IMR-90 (cell line): ENCODE measurements around the gene MOB3B. TPM values are rescaled to one million over a fixed set of nuclear protein-coding genes. Genes with fewer than 3 reads are reported as not detected.

ENCODE experiments used
- ATAC-seq: fragments of 200-7000 bp; cut with Tn5 transposase; 2 replicates; pipeline ENCODE4 v1.9.1; 2020; ENCODE audit warnings: low read depth, mild to moderate bottlenecking, moderate library complexity
- BruUV-seq: library from RNA; stranded (reverse); fragments of 400-500 nt; replicated peaks from 2 replicates; lab custom pipeline; 2021; lab: Mats Ljungman, UMichigan
- CTCF ChIA-PET: fragments of 300-600 bp; formaldehyde crosslinking; extraction: SDS; loops from one replicate; lab custom pipeline; 2021; ENCODE audit warnings: antibody characterized with exemption; lab: Yijun Ruan, JAX
- POLR2A ChIA-PET: fragments of 300-600 bp; sonication (Branson Sonifier 250); formaldehyde crosslinking; loops from one replicate; lab custom pipeline; 2022; ENCODE audit warnings: antibody characterized with exemption; ENCODE audit not compliant: unreplicated experiment; lab: Charles Lee
- DNase-seq: peaks from one replicate; pipeline ENCODE4 v3.0.0; 2013
- H2AFZ ChIP-seq: replicated peaks from 2 replicates; pipeline ENCODE3; 2013; ENCODE audit warnings: low read length, mild to moderate bottlenecking; ENCODE audit not compliant: poor library complexity
- H2AK5ac ChIP-seq: 2 replicates; pipeline ENCODE4 v1.6.1; 2013; ENCODE audit warnings: low read depth, low read length, inconsistent platforms
- H2AK9ac ChIP-seq: replicated peaks from 2 replicates; pipeline ENCODE3; 2013; ENCODE audit warnings: mild to moderate bottlenecking, low read depth, low read length, moderate library complexity; ENCODE audit not compliant: poor library complexity
- H2BK120ac ChIP-seq: 2 replicates; pipeline ENCODE4 v1.6.1; 2013; ENCODE audit warnings: low read depth, low read length, inconsistent platforms
- H2BK15ac ChIP-seq: 3 replicates; pipeline ENCODE4 v1.6.1; 2013; ENCODE audit warnings: low read depth, low read length, inconsistent platforms
- H2BK20ac ChIP-seq: 2 replicates; pipeline ENCODE4 v1.6.1; 2013; ENCODE audit warnings: low read depth, mild to moderate bottlenecking, inconsistent platforms, low read length, moderate library complexity
- H2BK5ac ChIP-seq: 2 replicates; pipeline ENCODE4 v1.6.1; 2013; ENCODE audit warnings: mild to moderate bottlenecking, low read depth, low read length, inconsistent platforms; ENCODE audit not compliant: poor library complexity, severe bottlenecking
- H3K14ac ChIP-seq: replicated peaks from 2 replicates; pipeline ENCODE4 v1.6.1; 2013; ENCODE audit warnings: low read depth, low read length, inconsistent platforms
- H3K18ac ChIP-seq: 2 replicates; pipeline ENCODE4 v1.6.1; 2013; ENCODE audit warnings: low read depth, low read length, control low read depth
- H3K23ac ChIP-seq: 2 replicates; pipeline ENCODE4 v1.6.1; 2013; ENCODE audit warnings: low read depth, low read length, inconsistent platforms
- H3K27ac ChIP-seq: 2 replicates; pipeline ENCODE4 v1.5.1; 2013; ENCODE audit warnings: mild to moderate bottlenecking, control low read depth, low read length; ENCODE audit not compliant: insufficient read depth
- H3K27me3 ChIP-seq: 2 replicates; pipeline ENCODE4 v1.6.1; 2013; ENCODE audit warnings: low read length; ENCODE audit not compliant: control insufficient read depth, insufficient read depth
- H3K36me3 ChIP-seq: 2 replicates; pipeline ENCODE4 v1.6.1; 2013; ENCODE audit warnings: low read length, mixed read lengths; ENCODE audit not compliant: control insufficient read depth, insufficient read depth
- H3K4ac ChIP-seq: 2 replicates; pipeline ENCODE4 v1.6.1; 2013; ENCODE audit warnings: low read depth, low read length, inconsistent platforms
- H3K4me1 ChIP-seq: 2 replicates; pipeline ENCODE4 v1.6.1; 2013; ENCODE audit warnings: low read length, mixed read lengths; ENCODE audit not compliant: control insufficient read depth, insufficient read depth
- H3K4me2 ChIP-seq: 2 replicates; pipeline ENCODE4 v1.6.1; 2013; ENCODE audit warnings: low read depth, mild to moderate bottlenecking, control low read depth, low read length, moderate library complexity
- H3K4me3 ChIP-seq: 2 replicates; pipeline ENCODE4 v1.5.1; 2013; ENCODE audit warnings: low read depth, mild to moderate bottlenecking, control low read depth, low read length, moderate library complexity; ENCODE audit not compliant: insufficient read depth
- H3K56ac ChIP-seq: 2 replicates; pipeline ENCODE4 v1.6.1; 2013; ENCODE audit warnings: low read length, inconsistent platforms; ENCODE audit not compliant: insufficient read depth; ENCODE audit errors: extremely low read depth
- H3K79me1 ChIP-seq, 2 experiments: 2 replicates each; pipeline ENCODE4 v1.6.1; 2013; ENCODE audit warnings: low read length in 2 of 2, inconsistent platforms in 1 of 2, low read depth in 1 of 2
- H3K9ac ChIP-seq: 2 replicates; pipeline ENCODE4 v1.6.1; 2013; ENCODE audit warnings: low read depth, low read length, control low read depth
- H3K9me1 ChIP-seq: 2 replicates; pipeline ENCODE4 v1.6.1; 2013; ENCODE audit warnings: low read length, inconsistent platforms; ENCODE audit not compliant: insufficient read depth
- H3K9me3 ChIP-seq: 2 replicates; pipeline ENCODE4 v1.6.1; 2013; ENCODE audit warnings: low read length; ENCODE audit not compliant: control insufficient read depth, insufficient read depth
- H4K20me1 ChIP-seq: 2 replicates; pipeline ENCODE4 v1.6.1; 2013; ENCODE audit warnings: low read length, inconsistent platforms; ENCODE audit not compliant: insufficient read depth
- H4K5ac ChIP-seq: 2 replicates; pipeline ENCODE4 v1.6.1; 2013; ENCODE audit warnings: mild to moderate bottlenecking, low read depth, low read length, control low read depth
- H4K8ac ChIP-seq, 2 experiments: 2 replicates each; pipeline ENCODE4 v1.6.1; 2013; ENCODE audit warnings: low read depth in 2 of 2, low read length in 2 of 2, control low read depth in 1 of 2, inconsistent platforms in 1 of 2
- H4K91ac ChIP-seq: 2 replicates; pipeline ENCODE4 v1.6.1; 2013; ENCODE audit warnings: low read depth, low read length, inconsistent platforms; ENCODE audit not compliant: insufficient read depth
- CEBPB ChIP-seq: IDR thresholded peaks from 2 replicates; pipeline ENCODE4 v1.6.1; 2012; ENCODE audit warnings: low read depth, low read length, improper control_type of control experiment
- MAZ ChIP-seq: IDR thresholded peaks from 2 replicates; pipeline ENCODE4 v1.6.1; 2012; ENCODE audit warnings: low read depth, mild to moderate bottlenecking, low read length, improper control_type of control experiment, moderate library complexity, borderline replicate concordance
- MXI1 ChIP-seq: IDR thresholded peaks from 2 replicates; pipeline ENCODE4 v1.6.1; 2012; ENCODE audit warnings: low read depth, mild to moderate bottlenecking, low read length, moderate library complexity, borderline replicate concordance
- NFE2L2 ChIP-seq: fragments of 150-350 bp; IDR thresholded peaks from 2 replicates; pipeline ENCODE4 v1.6.1; 2016; ENCODE audit warnings: low read depth, mild to moderate bottlenecking, low read length
- POLR2A ChIP-seq: IDR thresholded peaks from 2 replicates; pipeline ENCODE4 v1.6.1; 2012; ENCODE audit warnings: mild to moderate bottlenecking, low read depth, low read length
- RAD21 ChIP-seq: IDR thresholded peaks from 2 replicates; pipeline ENCODE4 v1.6.1; 2012; ENCODE audit warnings: low read length, improper control_type of control experiment
- SMC3 ChIP-seq: fragments of 150-350 bp; IDR thresholded peaks from 2 replicates; pipeline ENCODE4 v1.6.1; 2016; ENCODE audit warnings: low read depth, mild to moderate bottlenecking, antibody characterized with exemption, low read length, moderate library complexity
- WGBS, 2 experiments: methylation state at CpG; one replicate each; pipeline versions ENCODE4 v1.1.5 to v1.1.7; 2013; ENCODE audit warnings: missing lambda C conversion rate in 2 of 2; ENCODE audit not compliant: insufficient read length in 1 of 2; ENCODE audit errors: extremely low coverage in 2 of 2; 5-methylcytosine and 5-hydroxymethylcytosine counted together
- dilution Hi-C: fragments of 300-500 bp; cut with HindIII; formaldehyde crosslinking; loops from one replicate; pipeline ENCODE4 v1.14.3; 2018; ENCODE audit warnings: low sequenced_read_pairs; ENCODE audit not compliant: unreplicated experiment
- in situ Hi-C: fragments of 300-500 bp; cut with MboI; formaldehyde crosslinking; loops from 3 replicates; pipeline ENCODE4 v1.14.3; 2019; ENCODE audit warnings: low sequenced_read_pairs, inconsistent platforms, mixed read lengths
- intact Hi-C: fragments of 100-400 bp; cut with micrococcal nuclease; formaldehyde crosslinking; loops from 2 replicates; pipeline ENCODE4 v1.10.0; 2022
- polyA plus RNA-seq, 3 experiments: library from polyadenylated mRNA; depleted of rRNA; stranded (reverse); fragments of >200 nt; gene quantifications; 2 replicates each; pipeline ENCODE4 v1.2.3, GENCODE V29; 2012; ENCODE audit warnings: low replicate concordance in 1 of 3
- total RNA-seq: library from RNA; depleted of rRNA; stranded (reverse); fragments of >200 nt; gene quantifications from 2 replicates; pipeline ENCODE4 v1.2.3, GENCODE V29; 2012
- TF ChIP-seq, protein P1 (sequence below): conservative IDR thresholded peaks from 2 replicates; pipeline ENCODE4 v1.5.1; 2012; ENCODE audit warnings: mild to moderate bottlenecking, low read depth, low read length, improper control_type of control experiment
- TF ChIP-seq, protein P2 (sequence below): fragments of 150-350 bp; IDR thresholded peaks from 2 replicates; pipeline ENCODE4 v1.6.1; 2017; ENCODE audit warnings: mild to moderate bottlenecking, antibody characterized with exemption, low read length, low read depth
- TF ChIP-seq, protein P3 (sequence below): fragments of 150-350 bp; IDR thresholded peaks from 2 replicates; pipeline ENCODE4 v1.6.1; 2016; ENCODE audit warnings: low read depth, mild to moderate bottlenecking, low read length, moderate library complexity, borderline replicate concordance

MOB3B gene
- total and polyA plus RNA-seq, 2 of the 4 experiments (the other 2 are of a cell fraction) = under 0.01 to 0.02 TPM

DNA sequence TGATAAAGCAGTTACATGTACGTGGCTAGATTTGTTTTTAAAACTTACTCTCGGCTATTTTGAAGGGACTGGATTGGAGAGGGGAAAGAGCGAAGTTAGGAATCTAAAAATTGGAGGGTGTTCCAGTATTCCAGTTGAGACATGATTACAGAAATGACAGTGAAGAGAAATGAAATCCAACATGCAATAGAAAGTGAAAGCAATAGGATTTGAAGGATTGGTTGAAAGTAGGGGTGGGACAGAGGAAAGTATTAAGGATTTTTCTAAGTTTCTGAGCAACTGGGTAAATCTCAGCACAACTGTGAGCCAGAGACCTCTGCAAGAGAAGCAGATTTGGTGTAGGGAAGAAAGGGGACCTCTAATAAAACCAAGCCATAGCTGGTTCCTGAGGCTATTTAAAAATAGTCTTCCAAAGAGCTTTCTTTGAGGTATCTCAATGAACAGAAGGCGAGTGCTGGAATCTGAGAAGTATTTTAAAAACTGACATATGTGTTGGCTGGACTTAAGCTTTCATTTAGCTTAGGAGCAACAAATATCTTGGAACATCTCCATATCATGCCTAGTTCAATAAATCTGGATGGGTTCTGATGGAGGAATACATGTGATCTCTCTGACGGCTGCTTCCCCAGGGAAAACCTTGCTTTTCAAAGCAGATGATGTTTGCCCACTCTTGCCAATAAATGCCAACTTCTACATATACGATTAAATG, 115.9 kb downstream of the MOB3B start:
- peak overlapping the region; percentile 31; the same call in 1 of the 2 replicates for H3K4me3 ChIP-seq
- H3K4me2 ChIP-seq = peak overlapping the region; percentile 63; the same call in 1 of the 2 replicates
- TF ChIP-seq, protein P1, sequence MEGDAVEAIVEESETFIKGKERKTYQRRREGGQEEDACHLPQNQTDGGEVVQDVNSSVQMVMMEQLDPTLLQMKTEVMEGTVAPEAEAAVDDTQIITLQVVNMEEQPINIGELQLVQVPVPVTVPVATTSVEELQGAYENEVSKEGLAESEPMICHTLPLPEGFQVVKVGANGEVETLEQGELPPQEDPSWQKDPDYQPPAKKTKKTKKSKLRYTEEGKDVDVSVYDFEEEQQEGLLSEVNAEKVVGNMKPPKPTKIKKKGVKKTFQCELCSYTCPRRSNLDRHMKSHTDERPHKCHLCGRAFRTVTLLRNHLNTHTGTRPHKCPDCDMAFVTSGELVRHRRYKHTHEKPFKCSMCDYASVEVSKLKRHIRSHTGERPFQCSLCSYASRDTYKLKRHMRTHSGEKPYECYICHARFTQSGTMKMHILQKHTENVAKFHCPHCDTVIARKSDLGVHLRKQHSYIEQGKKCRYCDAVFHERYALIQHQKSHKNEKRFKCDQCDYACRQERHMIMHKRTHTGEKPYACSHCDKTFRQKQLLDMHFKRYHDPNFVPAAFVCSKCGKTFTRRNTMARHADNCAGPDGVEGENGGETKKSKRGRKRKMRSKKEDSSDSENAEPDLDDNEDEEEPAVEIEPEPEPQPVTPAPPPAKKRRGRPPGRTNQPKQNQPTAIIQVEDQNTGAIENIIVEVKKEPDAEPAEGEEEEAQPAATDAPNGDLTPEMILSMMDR = no peak
- TF ChIP-seq MXI1 = no peak
- TF ChIP-seq POLR2A = no peak
- no peak for TF ChIP-seq NFE2L2
- TF ChIP-seq, protein P2, sequence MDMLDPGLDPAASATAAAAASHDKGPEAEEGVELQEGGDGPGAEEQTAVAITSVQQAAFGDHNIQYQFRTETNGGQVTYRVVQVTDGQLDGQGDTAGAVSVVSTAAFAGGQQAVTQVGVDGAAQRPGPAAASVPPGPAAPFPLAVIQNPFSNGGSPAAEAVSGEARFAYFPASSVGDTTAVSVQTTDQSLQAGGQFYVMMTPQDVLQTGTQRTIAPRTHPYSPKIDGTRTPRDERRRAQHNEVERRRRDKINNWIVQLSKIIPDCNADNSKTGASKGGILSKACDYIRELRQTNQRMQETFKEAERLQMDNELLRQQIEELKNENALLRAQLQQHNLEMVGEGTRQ = no peak
- no peak for TF ChIP-seq SMC3
- TF ChIP-seq RAD21 = no peak
- no peak for TF ChIP-seq MAZ
- TF ChIP-seq, protein P3, sequence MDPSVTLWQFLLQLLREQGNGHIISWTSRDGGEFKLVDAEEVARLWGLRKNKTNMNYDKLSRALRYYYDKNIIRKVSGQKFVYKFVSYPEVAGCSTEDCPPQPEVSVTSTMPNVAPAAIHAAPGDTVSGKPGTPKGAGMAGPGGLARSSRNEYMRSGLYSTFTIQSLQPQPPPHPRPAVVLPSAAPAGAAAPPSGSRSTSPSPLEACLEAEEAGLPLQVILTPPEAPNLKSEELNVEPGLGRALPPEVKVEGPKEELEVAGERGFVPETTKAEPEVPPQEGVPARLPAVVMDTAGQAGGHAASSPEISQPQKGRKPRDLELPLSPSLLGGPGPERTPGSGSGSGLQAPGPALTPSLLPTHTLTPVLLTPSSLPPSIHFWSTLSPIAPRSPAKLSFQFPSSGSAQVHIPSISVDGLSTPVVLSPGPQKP = no peak
- TF ChIP-seq CEBPB = no peak
- H3K9me1 ChIP-seq = no peaks in the 10 kb centered on the region
- no peak overlapping the region for H3K4ac ChIP-seq
- intact Hi-C loops (loop anchor here (2.0 kb wide), 1 partner anchor 21 kb away; no protein-coding TSS in a partner anchor), in situ Hi-C loops (no loop called here), dilution Hi-C loops (no loop called here)
- no peaks in the 10 kb centered on the region for H4K20me1 ChIP-seq
- BruUV-seq = no TSS peak
- no peak overlapping the region for H3K23ac ChIP-seq
- no peak overlapping the region for H4K8ac ChIP-seq
- no peak overlapping the region for H3K14ac ChIP-seq
- H2AFZ ChIP-seq = no peak overlapping the region
- no peaks in the 10 kb centered on the region for H3K9me3 ChIP-seq
- H2BK5ac ChIP-seq = no peak overlapping the region
- DNase-seq = no peak
- no peaks in the 10 kb centered on the region; the same call in 1 of the 2 replicates for H3K27me3 ChIP-seq
- H2BK20ac ChIP-seq = no peak overlapping the region
- no peak overlapping the region for H2AK5ac ChIP-seq
- POLR2A ChIA-PET = no interaction called here
- CTCF ChIA-PET = no interaction called here
- no peak overlapping the region for H2BK120ac ChIP-seq
- H3K4me1 ChIP-seq = no peaks in the 10 kb centered on the region
- no peak overlapping the region for H3K56ac ChIP-seq
- H2AK9ac ChIP-seq = no peak overlapping the region
- ATAC-seq = no peak
- no peak overlapping the region for H4K5ac ChIP-seq
- no peak overlapping the region for H4K91ac ChIP-seq
- no peak overlapping the region for H2BK15ac ChIP-seq
- no peak overlapping the region for H3K18ac ChIP-seq
- H3K27ac ChIP-seq = no peak overlapping the region
- no peak overlapping the region for H3K9ac ChIP-seq
- 5% methylated on average over 3 of the region's 6 CpGs; no CpG with 5 or more reads in 1 of the 2 experiments for WGBS, 2 experiments
- H3K36me3 ChIP-seq = no peaks in the 10 kb centered on the region
- no peaks in the 10 kb centered on the region for H3K79me1 ChIP-seq
